ENCODE measurements around the gene LY6G6C. TPM values are rescaled to one million over a fixed set of nuclear protein-coding genes. Genes with fewer than 3 reads are reported as not detected.

The LY6G6C gene
- total RNA-seq, 1 donor from 2014 or later: 1.8 TPM

DNA sequence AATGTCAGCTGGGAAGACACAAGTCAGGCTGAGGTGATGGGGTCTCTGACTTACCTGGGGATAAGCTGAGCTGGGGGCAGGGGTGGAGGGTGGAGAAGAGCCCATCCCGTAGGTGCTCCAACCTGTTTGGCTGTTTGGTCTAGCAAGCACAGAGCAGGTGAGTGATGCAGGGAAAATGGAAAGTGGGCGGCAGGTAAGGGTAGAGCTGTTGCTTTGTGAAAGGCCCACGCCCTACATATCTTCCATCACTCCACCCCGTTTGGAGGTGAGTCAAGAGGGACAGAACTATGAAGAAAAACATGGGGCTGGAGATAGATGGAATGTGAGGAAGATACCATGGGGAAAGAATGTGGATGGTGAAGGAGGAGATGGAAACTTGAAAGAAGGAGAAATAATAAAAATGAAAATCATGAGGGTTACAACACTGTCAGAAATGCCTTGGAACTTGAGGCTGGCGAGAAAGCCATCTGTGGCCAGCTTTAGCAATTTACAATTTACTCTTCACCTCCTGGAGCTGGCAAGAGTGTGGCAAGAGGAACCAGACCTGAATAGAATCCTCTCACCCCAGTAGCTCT is 1.3 kb downstream of the LY6G6C start:
- Mint-ChIP-seq H3K27me3 (ENCODE audit: unreplicated experiment) (peaks cover 9% of the 10 kb centered on the region), H3K27ac (ENCODE audit: unreplicated experiment) (no peak overlapping the region), H3K9me3 (ENCODE audit: unreplicated experiment) (peaks cover 7% of the 10 kb centered on the region), H3K4me1 (ENCODE audit: low read depth, unreplicated experiment) (no peaks in the 10 kb centered on the region), H3K36me3 (ENCODE audit: unreplicated experiment) (no peaks in the 10 kb centered on the region), H3K4me3 (ENCODE audit: unreplicated experiment) (peak overlapping the region; percentile 23)
- no peak for DNase-seq
- TF ChIP-seq, protein P1, sequence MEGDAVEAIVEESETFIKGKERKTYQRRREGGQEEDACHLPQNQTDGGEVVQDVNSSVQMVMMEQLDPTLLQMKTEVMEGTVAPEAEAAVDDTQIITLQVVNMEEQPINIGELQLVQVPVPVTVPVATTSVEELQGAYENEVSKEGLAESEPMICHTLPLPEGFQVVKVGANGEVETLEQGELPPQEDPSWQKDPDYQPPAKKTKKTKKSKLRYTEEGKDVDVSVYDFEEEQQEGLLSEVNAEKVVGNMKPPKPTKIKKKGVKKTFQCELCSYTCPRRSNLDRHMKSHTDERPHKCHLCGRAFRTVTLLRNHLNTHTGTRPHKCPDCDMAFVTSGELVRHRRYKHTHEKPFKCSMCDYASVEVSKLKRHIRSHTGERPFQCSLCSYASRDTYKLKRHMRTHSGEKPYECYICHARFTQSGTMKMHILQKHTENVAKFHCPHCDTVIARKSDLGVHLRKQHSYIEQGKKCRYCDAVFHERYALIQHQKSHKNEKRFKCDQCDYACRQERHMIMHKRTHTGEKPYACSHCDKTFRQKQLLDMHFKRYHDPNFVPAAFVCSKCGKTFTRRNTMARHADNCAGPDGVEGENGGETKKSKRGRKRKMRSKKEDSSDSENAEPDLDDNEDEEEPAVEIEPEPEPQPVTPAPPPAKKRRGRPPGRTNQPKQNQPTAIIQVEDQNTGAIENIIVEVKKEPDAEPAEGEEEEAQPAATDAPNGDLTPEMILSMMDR (IDR thresholded peaks at IDR 0.05; ENCODE audit: partially characterized antibody, unreplicated experiment): no peak

DNA sequence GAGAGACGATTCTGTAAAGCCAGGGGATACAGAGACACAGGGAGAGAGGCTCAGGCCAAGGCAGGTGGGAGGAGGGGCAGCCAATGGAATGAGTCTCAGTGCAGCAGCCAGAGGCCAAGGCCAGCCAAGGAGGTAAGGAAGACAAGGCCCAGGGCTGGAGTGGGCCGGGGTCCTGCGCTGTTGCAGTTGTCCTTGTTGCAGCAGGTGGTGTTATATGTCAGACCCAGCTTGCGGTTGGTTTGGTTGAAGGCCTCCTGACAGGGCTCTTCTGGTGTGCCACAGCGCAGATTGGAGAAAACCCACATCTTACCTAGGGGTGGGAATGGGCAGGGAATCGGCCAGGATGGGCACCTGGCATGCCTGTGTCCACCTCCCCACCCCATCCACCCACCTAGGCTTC is 2.5 kb downstream of the LY6G6C start:
- H3K4me1 Mint-ChIP-seq (ENCODE audit: low read depth, unreplicated experiment): peaks cover 7% of the 10 kb centered on the region
- no peaks in the 10 kb centered on the region for H3K36me3 Mint-ChIP-seq (ENCODE audit: unreplicated experiment)
- no peak overlapping the region for H3K4me3 Mint-ChIP-seq (ENCODE audit: unreplicated experiment)
- TF ChIP-seq, protein P1 (IDR thresholded peaks at IDR 0.05; ENCODE audit: partially characterized antibody, unreplicated experiment): no peak
- no peak for DNase-seq
- peaks cover 7% of the 10 kb centered on the region for H3K9me3 Mint-ChIP-seq (ENCODE audit: unreplicated experiment)
- H3K27me3 Mint-ChIP-seq (ENCODE audit: unreplicated experiment): peaks cover 7% of the 10 kb centered on the region
- H3K27ac Mint-ChIP-seq (ENCODE audit: unreplicated experiment): no peak overlapping the region

DNA sequence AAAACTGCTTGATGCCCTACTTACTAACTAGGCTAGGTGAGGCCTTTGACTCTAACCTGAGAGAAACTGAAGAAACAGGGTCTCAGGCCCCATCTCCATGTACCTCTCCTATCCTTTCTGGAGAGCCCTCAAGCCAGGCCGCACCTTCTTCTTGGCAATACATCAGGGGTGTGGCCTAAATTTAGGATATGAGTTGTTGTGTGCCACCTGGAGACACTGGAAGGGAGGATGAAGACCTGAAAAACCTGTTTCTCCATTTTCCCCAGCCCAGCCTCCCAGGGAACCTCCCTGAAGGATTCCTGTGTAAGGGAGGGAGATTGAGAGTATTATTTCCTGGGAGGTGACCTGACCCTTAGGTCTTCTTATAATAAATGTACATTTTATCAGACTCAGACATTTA is 3.3 kb downstream of the LY6G6C start:
- no peak overlapping the region for H3K4me3 Mint-ChIP-seq (ENCODE audit: unreplicated experiment)
- H3K27me3 Mint-ChIP-seq (ENCODE audit: unreplicated experiment): peaks cover 8% of the 10 kb centered on the region
- H3K9me3 Mint-ChIP-seq (ENCODE audit: unreplicated experiment): peaks cover 5% of the 10 kb centered on the region
- no peaks in the 10 kb centered on the region for H3K36me3 Mint-ChIP-seq (ENCODE audit: unreplicated experiment)
- H3K4me1 Mint-ChIP-seq (ENCODE audit: low read depth, unreplicated experiment): peaks cover 9% of the 10 kb centered on the region
- TF ChIP-seq, protein P1 (IDR thresholded peaks at IDR 0.05; ENCODE audit: partially characterized antibody, unreplicated experiment): no peak
- no peak for DNase-seq
- no peak overlapping the region for H3K27ac Mint-ChIP-seq (ENCODE audit: unreplicated experiment)

DNA sequence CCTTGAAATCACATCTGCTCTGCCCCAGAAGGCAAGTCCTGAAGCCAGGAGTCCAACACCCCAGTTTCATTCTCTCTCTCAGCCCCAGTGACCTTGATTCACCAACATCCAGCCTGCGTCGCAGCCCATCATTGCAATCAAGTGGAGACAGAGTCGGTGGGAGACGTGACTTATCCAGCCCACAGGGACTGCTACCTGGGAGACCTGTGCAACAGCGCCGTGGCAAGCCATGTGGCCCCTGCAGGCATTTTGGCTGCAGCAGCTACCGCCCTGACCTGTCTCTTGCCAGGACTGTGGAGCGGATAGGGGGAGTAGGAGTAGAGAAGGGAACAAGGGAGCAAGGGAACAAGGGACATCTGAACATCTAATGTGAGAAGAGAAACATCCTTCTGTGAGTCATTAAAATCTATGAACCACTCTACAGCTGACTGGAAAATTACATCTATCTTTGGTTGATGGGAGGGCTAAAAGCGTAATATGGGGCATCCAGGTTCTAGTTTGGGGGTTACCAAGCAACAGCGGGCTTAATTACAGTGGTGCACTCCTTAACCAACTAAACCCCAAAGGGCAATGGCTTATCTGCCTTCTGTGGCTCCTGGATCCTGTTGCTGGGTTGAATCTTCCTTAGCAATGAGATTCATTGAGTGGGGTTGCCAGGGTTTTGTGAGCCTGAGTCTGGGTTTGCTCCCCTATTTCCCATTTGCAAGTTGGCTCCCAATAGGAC is 3.9 kb downstream of the LY6G6C start:
- Mint-ChIP-seq H3K27ac (ENCODE audit: unreplicated experiment) (no peak overlapping the region), H3K4me3 (ENCODE audit: unreplicated experiment) (peak overlapping the region; percentile 30), H3K27me3 (ENCODE audit: unreplicated experiment) (peaks cover 11% of the 10 kb centered on the region), H3K4me1 (ENCODE audit: low read depth, unreplicated experiment) (peaks cover 12% of the 10 kb centered on the region), H3K36me3 (ENCODE audit: unreplicated experiment) (no peaks in the 10 kb centered on the region), H3K9me3 (ENCODE audit: unreplicated experiment) (peaks cover 5% of the 10 kb centered on the region)
- no peak for DNase-seq
- TF ChIP-seq, protein P1 (IDR thresholded peaks at IDR 0.05; ENCODE audit: partially characterized antibody, unreplicated experiment): no peak
